Sigmoid colon (tissue), 7 donors: Measurements from ENCODE around the gene ANKEF1. TPM values are rescaled to one million over a fixed set of nuclear protein-coding genes. Genes with fewer than 3 reads are reported as not detected.

Experiments used
- DNase-seq: peaks from one replicate; pipeline ENCODE4 v3.0.0-alpha.2; 2019
- H3K27ac ChIP-seq, 4 donors: fragments of 200-600 bp; sonication (generic); one replicate each; pipeline ENCODE4 v1.5.1; 2016 to 2019; ENCODE audit warnings: mild to moderate bottlenecking in 1 of 4
- H3K27me3 ChIP-seq, 3 donors: fragments of 200-600 bp; sonication (generic); one replicate each; pipeline ENCODE4 v1.5.1; 2019; ENCODE audit warnings: mild to moderate bottlenecking in 1 of 3
- H3K36me3 ChIP-seq, 4 donors: fragments of 200-600 bp; sonication (generic); one replicate each; pipeline ENCODE4 v1.5.1; 2016 to 2019
- H3K4me1 ChIP-seq, 4 donors: fragments of 200-600 bp; sonication (generic); one replicate each; pipeline ENCODE4 v1.5.1; 2017 to 2019
- H3K4me3 ChIP-seq, 4 donors: fragments of 200-600 bp; sonication (generic); one replicate each; pipeline ENCODE4 v1.5.1; 2017 to 2019; ENCODE audit warnings: mild to moderate bottlenecking in 2 of 4, moderate library complexity in 1 of 4
- H3K9me3 ChIP-seq, 4 donors: fragments of 200-600 bp in 3 of 4; sonication (generic) in 3 of 4; one replicate each; pipeline versions ENCODE4 v1.5.1 to v1.6.1; 2013 to 2019
- EP300 ChIP-seq, 4 donors: sonication (generic); formaldehyde crosslinking; IDR thresholded peaks; one replicate each; pipeline ENCODE4 v1.6.1; 2017; ENCODE audit warnings: antibody characterized with exemption in 4 of 4
- POLR2A ChIP-seq, 2 donors: fragments of 450-650 bp; IDR thresholded peaks; one replicate each; pipeline ENCODE4 v1.6.1; 2016; ENCODE audit warnings: antibody characterized with exemption in 2 of 2, mild to moderate bottlenecking in 2 of 2, moderate library complexity in 2 of 2
- POLR2AphosphoS5 ChIP-seq, 4 donors: sonication (generic); formaldehyde crosslinking; IDR thresholded peaks; one replicate each; pipeline ENCODE4 v1.6.1; 2017; ENCODE audit warnings: antibody characterized with exemption in 4 of 4
- WGBS, 2 donors: extraction: QIAGEN DNeasy Blood & Tissue Kit; methylation state at CpG; one replicate each; pipeline ENCODE4 v1.1.7; 2013; 5-methylcytosine and 5-hydroxymethylcytosine counted together
- intact Hi-C: fragments of 100-400 bp; cut with DNase I; formaldehyde crosslinking; loops from one replicate; pipeline ENCODE4 v1.15.1; 2023
- polyA plus RNA-seq, 3 donors: library from polyadenylated mRNA; stranded (reverse); fragments of 200-250 nt; gene quantifications; one replicate each; pipeline ENCODE4 v1.2.3, GENCODE V29; 2013
- small RNA-seq, 3 donors: library from RNA; depleted of rRNA; stranded (forward); fragments of <200 nt; gene quantifications; one replicate each; pipeline ENCODE3, GENCODE V24; 2016
- total RNA-seq, 4 donors: library from RNA; depleted of rRNA; stranded (reverse); fragments of >200 nt; gene quantifications; one replicate each; pipeline ENCODE4 v1.1.0, GENCODE V29; 2016
- TF ChIP-seq, protein P1 (sequence below), 4 experiments: fragments of 450-650 bp in 3 of 4; fragments of 200-600 bp in 1 of 4; IDR thresholded peaks; one replicate each; pipeline ENCODE4 v1.5.1; 2016 to 2019; ENCODE audit warnings: antibody characterized with exemption in 4 of 4, mild to moderate bottlenecking in 3 of 4, moderate library complexity in 2 of 4
- donor health status: healthy with polysubstance abuse.
- donor health status: Bipolar disorder and iron deficiency.
- donor health status: healthy.

The ANKEF1 gene
- total and polyA plus RNA-seq, 7 donors, result 0.16 to 2.4 (median 1.1) TPM

DNA sequence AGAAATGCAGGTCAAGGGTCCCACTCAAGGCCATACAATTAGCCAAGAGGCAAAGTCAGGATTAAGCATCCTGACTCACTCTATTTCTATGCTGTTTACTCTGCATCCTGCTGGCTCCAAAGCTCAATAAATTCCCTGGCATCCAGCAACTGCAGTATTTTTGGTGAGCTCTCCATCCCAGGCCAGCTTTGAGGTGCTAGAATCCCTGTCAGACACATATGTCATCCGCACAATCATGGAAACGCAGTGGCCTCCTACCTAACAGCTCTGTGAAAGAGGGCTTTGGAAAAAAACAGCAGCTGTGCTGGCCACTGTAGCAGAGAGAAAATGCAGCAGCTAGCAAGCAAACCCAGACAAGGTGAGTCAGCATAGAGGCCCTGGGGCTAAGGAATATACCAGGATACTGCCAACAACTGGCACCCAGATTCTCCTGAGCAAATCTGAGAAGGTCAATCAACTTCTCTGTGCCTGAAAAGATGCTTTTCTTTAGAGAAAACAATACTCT is 58.4 kb downstream of the ANKEF1 start:
- Histone ChIP-seq H3K27ac (no peak overlapping the region), H3K4me1 (no peaks in the 10 kb centered on the region), H3K4me3 (no peak overlapping the region), H3K27me3 (no peaks in the 10 kb centered on the region), H3K9me3 (no peaks in the 10 kb centered on the region), H3K36me3 (no peaks in the 10 kb centered on the region)
- no peak for DNase-seq
- intact Hi-C loops, result no loop called here
- WGBS, 2 donors, result 88 to 91% methylated on average over 2 of the region's 2 CpGs
- TF ChIP-seq EP300 (IDR thresholded peaks at IDR 0.05), result no peak
- TF ChIP-seq POLR2AphosphoS5 (IDR thresholded peaks at IDR 0.05), result no peak
- TF ChIP-seq, protein P1, sequence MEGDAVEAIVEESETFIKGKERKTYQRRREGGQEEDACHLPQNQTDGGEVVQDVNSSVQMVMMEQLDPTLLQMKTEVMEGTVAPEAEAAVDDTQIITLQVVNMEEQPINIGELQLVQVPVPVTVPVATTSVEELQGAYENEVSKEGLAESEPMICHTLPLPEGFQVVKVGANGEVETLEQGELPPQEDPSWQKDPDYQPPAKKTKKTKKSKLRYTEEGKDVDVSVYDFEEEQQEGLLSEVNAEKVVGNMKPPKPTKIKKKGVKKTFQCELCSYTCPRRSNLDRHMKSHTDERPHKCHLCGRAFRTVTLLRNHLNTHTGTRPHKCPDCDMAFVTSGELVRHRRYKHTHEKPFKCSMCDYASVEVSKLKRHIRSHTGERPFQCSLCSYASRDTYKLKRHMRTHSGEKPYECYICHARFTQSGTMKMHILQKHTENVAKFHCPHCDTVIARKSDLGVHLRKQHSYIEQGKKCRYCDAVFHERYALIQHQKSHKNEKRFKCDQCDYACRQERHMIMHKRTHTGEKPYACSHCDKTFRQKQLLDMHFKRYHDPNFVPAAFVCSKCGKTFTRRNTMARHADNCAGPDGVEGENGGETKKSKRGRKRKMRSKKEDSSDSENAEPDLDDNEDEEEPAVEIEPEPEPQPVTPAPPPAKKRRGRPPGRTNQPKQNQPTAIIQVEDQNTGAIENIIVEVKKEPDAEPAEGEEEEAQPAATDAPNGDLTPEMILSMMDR (IDR thresholded peaks at IDR 0.05), result no peak
- no peak for TF ChIP-seq POLR2A (IDR thresholded peaks at IDR 0.05)

DNA sequence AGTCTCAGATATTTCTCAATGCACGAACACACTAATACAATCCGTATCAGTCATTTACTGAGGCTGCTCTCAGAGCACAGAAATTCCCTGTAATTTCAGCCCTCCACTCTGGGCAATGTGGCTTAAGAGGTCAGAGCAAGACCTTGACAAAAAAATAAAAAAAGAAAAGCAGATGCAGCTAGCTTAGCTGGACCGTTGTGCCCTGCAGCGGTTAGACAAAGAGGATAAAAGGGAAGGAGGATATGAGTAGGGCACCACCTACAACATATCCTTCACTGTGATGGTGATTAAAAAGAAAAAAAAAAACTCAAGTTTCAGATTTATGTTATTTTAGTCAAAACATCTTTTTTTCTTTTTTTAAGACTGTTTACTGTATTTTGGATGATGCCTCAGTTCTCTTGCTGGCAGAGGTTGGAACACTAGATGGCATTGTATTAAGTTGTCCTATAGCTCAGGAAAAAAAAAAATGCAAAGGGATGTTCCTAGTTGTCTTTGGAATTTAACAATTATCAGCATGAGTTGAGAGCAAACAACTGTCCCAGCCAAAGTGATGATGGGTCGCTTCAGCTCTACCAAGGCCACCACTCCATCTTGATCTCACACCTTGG is 59.9 kb downstream of the ANKEF1 start:
- DNase-seq, result no peak
- no peaks in the 10 kb centered on the region for H3K27me3 ChIP-seq
- no peaks in the 10 kb centered on the region for H3K4me1 ChIP-seq
- no peak overlapping the region for H3K4me3 ChIP-seq
- TF ChIP-seq POLR2A (IDR thresholded peaks at IDR 0.05) (no peak), EP300 (IDR thresholded peaks at IDR 0.05) (no peak), POLR2AphosphoS5 (IDR thresholded peaks at IDR 0.05) (no peak)
- TF ChIP-seq, protein P1 (IDR thresholded peaks at IDR 0.05), result no peak
- H3K36me3 ChIP-seq, result no peaks in the 10 kb centered on the region
- 89% methylated on average over 5 of the region's 5 CpGs for WGBS, 2 donors
- H3K27ac ChIP-seq, result no peak overlapping the region
- intact Hi-C loops, result no loop called here
- H3K9me3 ChIP-seq, result no peaks in the 10 kb centered on the region

DNA sequence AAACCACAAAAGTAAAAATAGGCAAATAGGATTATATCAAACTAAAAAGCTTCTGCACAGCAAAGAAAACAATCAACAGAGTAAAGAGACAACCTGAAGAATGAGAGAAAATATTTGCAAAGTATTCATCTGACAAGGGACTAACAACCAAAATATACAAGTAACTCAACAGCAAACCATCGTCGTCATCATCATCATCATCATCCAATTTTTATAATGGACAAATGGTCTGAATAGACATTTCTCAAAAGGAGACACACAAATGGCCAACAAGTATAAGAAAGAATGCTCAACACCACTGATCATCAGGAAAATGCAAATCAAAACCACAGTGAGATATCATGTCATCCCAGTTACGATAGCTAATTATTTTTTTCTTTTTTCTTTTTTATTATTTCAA is 62.0 kb downstream of the ANKEF1 start:
- 95 to 96% methylated on average over 3 of the region's 3 CpGs for WGBS, 2 donors
- H3K4me3 ChIP-seq, result no peak overlapping the region
- intact Hi-C loops, result no loop called here

DNA sequence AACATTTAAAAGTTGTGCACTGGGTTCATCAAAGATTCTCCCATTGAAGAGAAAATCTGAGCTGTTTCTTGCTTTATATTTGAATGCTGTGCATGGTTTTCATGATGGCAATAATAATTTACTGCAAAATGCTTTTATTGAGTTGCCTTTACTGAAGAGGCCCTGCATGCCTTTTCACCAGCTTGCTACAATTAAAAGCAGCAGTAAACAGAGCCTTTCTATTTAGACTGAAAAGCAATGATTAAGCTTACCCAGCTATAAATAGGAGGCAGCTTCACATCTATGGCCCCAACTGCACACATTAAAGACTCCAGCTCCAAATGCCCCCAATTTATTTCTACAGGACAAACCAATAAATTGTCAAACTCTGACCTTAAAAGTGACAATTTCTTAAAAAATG is 70.3 kb downstream of the ANKEF1 start:
- no peak overlapping the region for H3K27ac ChIP-seq
- no peak overlapping the region for H3K4me3 ChIP-seq
- no peak for TF ChIP-seq POLR2AphosphoS5 (IDR thresholded peaks at IDR 0.05)
- TF ChIP-seq, protein P1 (IDR thresholded peaks at IDR 0.05), result no peak
- TF ChIP-seq EP300 (IDR thresholded peaks at IDR 0.05), result no peak
- TF ChIP-seq POLR2A (IDR thresholded peaks at IDR 0.05), result no peak
- no peaks in the 10 kb centered on the region for H3K36me3 ChIP-seq
- H3K27me3 ChIP-seq, result no peaks in the 10 kb centered on the region
- no peaks in the 10 kb centered on the region for H3K4me1 ChIP-seq
- no peak for DNase-seq
- no peaks in the 10 kb centered on the region for H3K9me3 ChIP-seq
- intact Hi-C loops, result no loop called here

More for the DNA sequence above, 62.0 kb downstream of the ANKEF1 start:
- DNase-seq, result no peak
- Histone ChIP-seq H3K27ac (no peak overlapping the region), H3K9me3 (no peaks in the 10 kb centered on the region), H3K4me1 (no peaks in the 10 kb centered on the region), H3K27me3 (no peaks in the 10 kb centered on the region), H3K36me3 (no peaks in the 10 kb centered on the region)
- no peak for TF ChIP-seq EP300 (IDR thresholded peaks at IDR 0.05)
- no peak for TF ChIP-seq POLR2AphosphoS5 (IDR thresholded peaks at IDR 0.05)
- no peak for TF ChIP-seq POLR2A (IDR thresholded peaks at IDR 0.05)
- TF ChIP-seq, protein P1 (IDR thresholded peaks at IDR 0.05), result no peak

Small RNAs within 50 kb of the gene (small RNA-seq; reads per million reads assigned to genes)
- gene RF00017, result 0 reads per million in 3 donors

Other genes starting within 250 kb of the ANKEF1 start
- gene PAK5, start 195.9 kb upstream of the ANKEF1 start, total RNA-seq, result under 1 TPM; 0.14 to 0.36 (median 0.22) TPM
- gene PAK5, start 195.9 kb upstream of the ANKEF1 start, polyA plus RNA-seq, result under 1 TPM in 1 of 3 donors, not detected in 2; 0.03 TPM
- 10 to 100 TPM in 1 of 4 donors, 1 to 10 TPM in 3; 5.1 to 19.3 (median 9.4) TPM for gene SNAP25, start 183.8 kb downstream of the ANKEF1 start, total RNA-seq
- gene SNAP25, start 183.8 kb downstream of the ANKEF1 start, polyA plus RNA-seq, result 1 to 10 TPM in 1 of 3 donors, under 1 TPM in 2; 0.46 to 6.8 (median 0.60) TPM